ENCODE measurements around the gene FOXG1. TPM values are rescaled to one million over a fixed set of nuclear protein-coding genes. Genes with fewer than 3 reads are reported as not detected.

The FOXG1 gene
- total RNA-seq, 1 experiment from 2014 or later = not detected

- H3K9me2 ChIP-seq (replicated peaks; ENCODE audit: low read length) = no peaks in the 10 kb centered on the region
- no peaks in the 10 kb centered on the region for H3K27me3 ChIP-seq (ENCODE audit: low read length)
- ChIA-PET POLR2A (ENCODE audit: unreplicated experiment) (no interaction called here), CTCF (no interaction called here)
- H2AFZ ChIP-seq (ENCODE audit: low read length) = no peak overlapping the region
- BruUV-seq (replicated peaks) = no TSS peak
- no peak overlapping the region for H3K27ac ChIP-seq (ENCODE audit: low read length)
- H3K4me1 ChIP-seq (ENCODE audit: insufficient read depth, low read length) = peaks cover 27% of the 10 kb centered on the region
- no peak overlapping the region for H3K9ac ChIP-seq (ENCODE audit: low read length)
- H3F3A ChIP-seq (ENCODE audit: low read length, unreplicated experiment) = peaks cover 4% of the 10 kb centered on the region
- no peak for ATAC-seq
- H3K4me3 ChIP-seq (ENCODE audit: low read length) = no peak overlapping the region
- TF ChIP-seq CTCF (conservative IDR thresholded peaks at IDR 0.05; ENCODE audit: low read depth, low read length) = no peak
- TF ChIP-seq EZH2 (IDR thresholded peaks at IDR 0.05; ENCODE audit: low read length, unreplicated experiment) = no peak
- no peak for TF ChIP-seq EZH2phosphoT487 (IDR thresholded peaks at IDR 0.05; ENCODE audit: borderline replicate concordance, low read length)
- DNase-seq = no peak
- no peak overlapping the region for H3K4me2 ChIP-seq (ENCODE audit: low read length)
- intact Hi-C loops (cut with micrococcal nuclease) = loop anchor here (5.0 kb wide), 1 partner anchor 349 kb away; no protein-coding TSS in a partner anchor
- no peaks in the 10 kb centered on the region for H3K79me2 ChIP-seq (ENCODE audit: low read length)
- H4K20me1 ChIP-seq (ENCODE audit: low read length) = no peaks in the 10 kb centered on the region
- no peaks in the 10 kb centered on the region for H3K36me3 ChIP-seq (ENCODE audit: low read depth, low read length)
- H3K9me3 ChIP-seq (ENCODE audit: low read length) = no peaks in the 10 kb centered on the region
These were observed 20.3 kb upstream of the FOXG1 start for GRCh38 chr14:28746247-28746646.

- no peak overlapping the region for H3K4me3 ChIP-seq (ENCODE audit: low read length)
- ChIA-PET CTCF (interaction anchor here (0.5 to 1.1 kb wide), 6 partner anchors 70 to 785 kb away, joined by 3 to 4 read pairs (median 3); no protein-coding TSS in a partner anchor), POLR2A (ENCODE audit: unreplicated experiment) (no interaction called here)
- 0 out of 2 replicates have a peak, but pooled peaks cover 2% of the 10 kb centered on the region for H4K20me1 ChIP-seq (ENCODE audit: low read length)
- no peak overlapping the region for H3K27ac ChIP-seq (ENCODE audit: low read length)
- no peak overlapping the region for H3K9ac ChIP-seq (ENCODE audit: low read length)
- H3K4me2 ChIP-seq (ENCODE audit: low read length) = peak overlapping the region; percentile 24; the same call in 1 of the 2 replicates
- intact Hi-C loops (cut with micrococcal nuclease) = loop anchor here (5.0 kb wide), 1 partner anchor 114 kb away; no protein-coding TSS in a partner anchor
- H3K27me3 ChIP-seq (ENCODE audit: low read length) = peaks cover 23% of the 10 kb centered on the region
- no peaks in the 10 kb centered on the region for H3K9me3 ChIP-seq (ENCODE audit: low read length)
- no peaks in the 10 kb centered on the region for H3K4me1 ChIP-seq (ENCODE audit: insufficient read depth, low read length)
- H3K9me2 ChIP-seq (replicated peaks; ENCODE audit: low read length) = no peaks in the 10 kb centered on the region
- no TSS peak for BruUV-seq (replicated peaks)
- ATAC-seq (peak; percentile 90), DNase-seq (peak; percentile 81)
- TF ChIP-seq CTCF (conservative IDR thresholded peaks at IDR 0.05; ENCODE audit: low read depth, low read length) = peak; percentile 84
- no peak for TF ChIP-seq EZH2phosphoT487 (IDR thresholded peaks at IDR 0.05; ENCODE audit: borderline replicate concordance, low read length)
- no peak overlapping the region for H2AFZ ChIP-seq (ENCODE audit: low read length)
- no peaks in the 10 kb centered on the region for H3F3A ChIP-seq (ENCODE audit: low read length, unreplicated experiment)
- no peaks in the 10 kb centered on the region for H3K79me2 ChIP-seq (ENCODE audit: low read length)
- no peaks in the 10 kb centered on the region for H3K36me3 ChIP-seq (ENCODE audit: low read depth, low read length)
These were observed 15.0 kb upstream of the FOXG1 start for GRCh38 chr14:28751467-28752058.

Data from PC-3 (cell line).